KMS-11 (cell line): ENCODE data around the gene TOR4A.
"Not testable (repeated sequence)": the region's sequence is repeated elsewhere in the genome, so short reads cannot be mapped to it uniquely, and the experiment has no call there.

Source experiments
- H2AFZ ChIP-seq: fragments of 200-600 bp; sonication (generic); 2 replicates; pipeline ENCODE4 v1.6.1; 2016; ENCODE audit warnings: antibody characterized with exemption, mixed run types, low read depth
- H3K27ac ChIP-seq: fragments of 200-600 bp; sonication (generic); 2 replicates; pipeline ENCODE4 v1.6.1; 2016; ENCODE audit warnings: mild to moderate bottlenecking, mixed run types
- H3K27me3 ChIP-seq: fragments of 200-600 bp; sonication (generic); 2 replicates; pipeline ENCODE4 v1.6.1; 2017; ENCODE audit warnings: mild to moderate bottlenecking, low read depth, mixed run types, moderate library complexity; ENCODE audit not compliant: insufficient read depth
- H3K36me3 ChIP-seq: fragments of 200-600 bp; sonication (generic); 2 replicates; pipeline ENCODE4 v1.6.1; 2017; ENCODE audit warnings: mild to moderate bottlenecking, mixed run types; ENCODE audit not compliant: insufficient read depth
- H3K4me1 ChIP-seq: fragments of 200-600 bp; sonication (generic); 2 replicates; pipeline ENCODE4 v1.6.1; 2016; ENCODE audit warnings: mild to moderate bottlenecking, low read depth, mixed run types; ENCODE audit not compliant: poor library complexity, severe bottlenecking
- H3K4me2 ChIP-seq: fragments of 200-600 bp; sonication (generic); 2 replicates; pipeline ENCODE4 v1.7.0; 2016; ENCODE audit warnings: mild to moderate bottlenecking, mixed run types
- H3K4me3 ChIP-seq: fragments of 200-600 bp; sonication (generic); IDR thresholded peaks from 2 replicates; pipeline ENCODE4 v1.6.1; 2017; ENCODE audit warnings: low read depth, low read length, mixed read lengths; ENCODE audit not compliant: insufficient read depth
- H3K79me2 ChIP-seq: fragments of 200-600 bp; sonication (generic); 2 replicates; pipeline ENCODE4 v1.6.1; 2016; ENCODE audit warnings: low read depth, mixed run types; ENCODE audit not compliant: insufficient read depth
- H3K9ac ChIP-seq: fragments of 200-600 bp; sonication (generic); 2 replicates; pipeline ENCODE4 v1.6.1; 2016; ENCODE audit warnings: mild to moderate bottlenecking, mixed run types
- H4K20me1 ChIP-seq: fragments of 200-600 bp; sonication (generic); 2 replicates; pipeline ENCODE4 v1.6.1; 2016; ENCODE audit warnings: mild to moderate bottlenecking, mixed run types; ENCODE audit not compliant: insufficient read depth
- CTCF ChIP-seq: fragments of 200-600 bp; sonication (generic); conservative IDR thresholded peaks from 2 replicates; pipeline ENCODE4 v1.6.1; 2017; ENCODE audit warnings: low read depth, mild to moderate bottlenecking, antibody characterized with exemption, low read length, moderate library complexity, mixed read lengths

Gene TOR4A

GRCh38 chr9:137242269-137243203 lies 35.0 kb upstream of the TOR4A start:
- H3K4me1 ChIP-seq = peaks cover 20% of the 10 kb centered on the region
- peaks cover 17% of the 10 kb centered on the region for H3K79me2 ChIP-seq
- peak overlapping the region; percentile 62; the same call in 1 of the 2 replicates for H3K9ac ChIP-seq
- no peaks in the 10 kb centered on the region for H3K27me3 ChIP-seq
- H3K27ac ChIP-seq = no peak overlapping the region; the same call in 1 of the 2 replicates
- H3K4me2 ChIP-seq = peak overlapping the region; percentile 76
- no peak overlapping the region for H2AFZ ChIP-seq
- peaks cover 12% of the 10 kb centered on the region; the same call in 1 of the 2 replicates for H4K20me1 ChIP-seq
- no peak overlapping the region for H3K4me3 ChIP-seq
- TF ChIP-seq CTCF = no peak
- H3K36me3 ChIP-seq = peaks cover 7% of the 10 kb centered on the region; the same call in 1 of the 2 replicates

DNA sequence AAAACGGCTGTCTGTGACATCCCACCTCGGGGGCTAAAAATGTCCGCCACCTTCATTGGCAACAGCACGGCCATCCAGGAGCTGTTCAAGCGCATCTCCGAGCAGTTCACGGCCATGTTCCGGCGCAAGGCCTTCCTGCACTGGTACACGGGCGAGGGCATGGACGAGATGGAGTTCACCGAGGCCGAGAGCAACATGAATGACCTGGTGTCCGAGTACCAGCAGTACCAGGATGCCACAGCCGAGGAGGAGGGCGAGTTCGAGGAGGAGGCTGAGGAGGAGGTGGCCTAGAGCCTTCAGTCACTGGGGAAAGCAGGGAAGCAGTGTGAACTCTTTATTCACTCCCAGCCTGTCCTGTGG lies 34.3 kb upstream of the TOR4A start:
- H3K27me3 ChIP-seq, H3K9ac ChIP-seq, H3K4me2 ChIP-seq, H3K36me3 ChIP-seq, H2AFZ ChIP-seq, H3K27ac ChIP-seq, H3K4me3 ChIP-seq: not testable (repeated sequence)
- Histone ChIP-seq H3K4me1 (peaks cover 20% of the 10 kb centered on the region), H3K79me2 (peaks cover 17% of the 10 kb centered on the region), H4K20me1 (peaks cover 12% of the 10 kb centered on the region; the same call in 1 of the 2 replicates)

GRCh38 chr9:137243626-137244485 lies 33.7 kb upstream of the TOR4A start:
- Histone ChIP-seq H3K4me1 (peaks cover 19% of the 10 kb centered on the region), H3K79me2 (peaks cover 17% of the 10 kb centered on the region), H3K36me3 (peaks cover 7% of the 10 kb centered on the region; the same call in 1 of the 2 replicates), H2AFZ (no peak overlapping the region), H4K20me1 (peaks cover 12% of the 10 kb centered on the region; the same call in 1 of the 2 replicates), H3K4me3 (no peak overlapping the region), H3K27ac (no peak overlapping the region), H3K4me2 (no peak overlapping the region), H3K9ac (no peak overlapping the region), H3K27me3 (no peaks in the 10 kb centered on the region)
- TF ChIP-seq CTCF = no peak

DNA sequence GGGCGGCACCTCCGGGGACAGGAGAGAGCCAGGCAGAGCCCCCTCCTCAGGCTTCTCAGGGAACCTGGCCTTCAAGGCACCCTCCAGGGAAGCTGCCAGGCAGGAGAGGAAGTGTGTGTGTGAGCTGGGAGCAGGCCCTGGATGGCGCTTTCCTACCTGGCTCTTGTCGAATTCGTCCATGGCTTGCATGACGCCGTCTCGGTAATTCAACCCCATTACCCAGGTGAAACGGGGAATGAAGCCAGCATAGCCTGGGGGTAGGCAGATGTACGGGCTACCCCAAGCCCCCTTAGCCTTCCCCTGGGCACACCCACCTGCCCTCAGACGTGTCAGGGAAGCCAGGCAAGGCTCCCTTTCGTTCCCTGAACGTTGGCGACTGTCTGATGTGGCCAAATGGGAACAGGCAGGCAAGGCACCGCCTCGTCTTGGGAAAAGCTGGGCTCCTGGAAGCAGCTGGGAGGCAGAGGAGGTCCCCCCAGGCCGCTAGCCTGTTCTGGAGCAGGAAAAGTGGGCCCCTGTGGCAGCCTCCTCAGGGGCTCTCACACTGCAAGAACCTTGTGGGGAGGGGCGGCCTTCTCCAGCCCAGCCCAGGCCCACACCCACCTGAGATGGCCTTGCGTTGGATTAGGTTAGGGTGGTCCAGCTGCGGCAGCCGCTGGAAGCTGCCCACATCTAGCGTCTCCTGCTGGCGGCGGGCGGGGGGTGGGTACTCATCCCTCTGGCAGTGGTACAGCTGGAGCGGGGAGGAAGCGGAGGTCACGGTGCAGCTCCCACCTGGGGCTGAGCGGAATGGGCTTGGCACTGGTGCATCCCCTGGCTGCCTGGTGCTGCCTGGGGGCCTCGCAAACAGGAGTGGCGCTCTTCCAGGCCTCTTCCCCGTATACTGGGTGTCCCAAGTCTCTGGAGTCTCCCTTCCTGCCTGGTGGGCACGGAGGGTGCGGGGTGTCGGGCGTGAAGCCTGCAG lies 32.8 kb upstream of the TOR4A start:
- no peaks in the 10 kb centered on the region for H3K27me3 ChIP-seq
- no peak overlapping the region for H3K4me2 ChIP-seq
- H3K4me1 ChIP-seq = peaks cover 10% of the 10 kb centered on the region
- H3K27ac ChIP-seq = no peak overlapping the region
- peaks cover 17% of the 10 kb centered on the region for H3K79me2 ChIP-seq
- no peak overlapping the region for H3K9ac ChIP-seq
- peaks cover 7% of the 10 kb centered on the region; the same call in 1 of the 2 replicates for H3K36me3 ChIP-seq
- H3K4me3 ChIP-seq = no peak overlapping the region
- H2AFZ ChIP-seq = no peak overlapping the region
- H4K20me1 ChIP-seq = peaks cover 12% of the 10 kb centered on the region; the same call in 1 of the 2 replicates
- no peak for TF ChIP-seq CTCF
